ENCODE measurements around the gene C17orf107.
"Not testable (repeated sequence)": the region's sequence is repeated elsewhere in the genome, so short reads cannot be mapped to it uniquely, and the experiment has no call there.

C17orf107 gene

DNA sequence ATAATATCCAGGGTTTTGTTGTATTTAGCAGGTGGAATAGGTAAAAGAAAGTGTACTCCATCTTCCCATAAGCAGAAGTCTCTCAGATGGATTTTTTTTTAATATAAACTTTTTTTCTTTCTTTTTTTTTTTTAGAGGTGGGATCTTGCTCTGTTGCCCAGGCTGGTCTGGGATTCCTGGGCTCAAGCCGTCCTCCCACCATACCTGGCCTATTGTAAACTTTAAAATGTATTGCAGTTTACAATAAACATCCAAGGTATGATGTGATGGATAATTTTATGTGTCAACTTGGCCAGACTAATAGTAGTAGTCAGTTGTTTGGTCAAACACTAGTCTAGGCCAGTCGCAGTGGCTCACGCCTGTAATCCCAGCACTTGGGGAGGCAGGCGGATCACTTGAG, 22.0 kb downstream of the C17orf107 start:
- no peak overlapping the region for H3K4me3 Mint-ChIP-seq
- no peak for DNase-seq (ENCODE audit: low spot score)
- H3K27ac Mint-ChIP-seq, result no peak overlapping the region
- peaks cover under 1% of the 10 kb centered on the region for H3K36me3 Mint-ChIP-seq (ENCODE audit: low read depth)
- H3K9me3 Mint-ChIP-seq, result no peaks in the 10 kb centered on the region
- no peaks in the 10 kb centered on the region for H3K4me1 Mint-ChIP-seq (ENCODE audit: low read depth)
- H3K27me3 Mint-ChIP-seq (ENCODE audit: low read depth), result no peaks in the 10 kb centered on the region

GRCh38 chr17:4926577-4927335, 27.4 kb downstream of the C17orf107 start:
- not testable (repeated sequence) for H3K4me1 Mint-ChIP-seq (ENCODE audit: low read depth); DNase-seq (ENCODE audit: low spot score); H3K27me3 Mint-ChIP-seq (ENCODE audit: low read depth); H3K4me3 Mint-ChIP-seq; H3K9me3 Mint-ChIP-seq
- Mint-ChIP-seq H3K27ac (peak overlapping the region; percentile 3), H3K36me3 (ENCODE audit: low read depth) (peaks cover 22% of the 10 kb centered on the region)

DNA sequence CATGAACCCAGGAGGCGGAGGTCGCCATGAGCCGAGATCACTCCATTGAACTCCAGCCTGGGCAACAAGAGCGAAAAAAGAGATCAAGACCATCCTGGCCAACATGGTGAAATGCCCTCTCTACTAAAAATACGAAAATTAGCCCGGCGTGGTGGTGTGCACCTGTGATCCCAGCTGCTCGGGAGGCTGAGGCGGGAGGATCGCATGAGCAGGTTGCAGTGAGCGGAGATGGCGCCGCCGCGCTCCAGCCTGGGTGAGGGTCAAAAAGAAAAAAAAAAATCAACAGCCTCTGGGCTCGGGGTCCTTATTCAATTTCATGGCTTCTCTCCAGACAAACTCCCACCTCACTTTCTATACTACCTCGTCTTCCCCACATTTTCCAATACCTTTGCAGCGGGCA, 29.5 kb downstream of the C17orf107 start:
- no peaks in the 10 kb centered on the region for H3K9me3 Mint-ChIP-seq
- peaks cover 27% of the 10 kb centered on the region for H3K36me3 Mint-ChIP-seq (ENCODE audit: low read depth)
- H3K27me3 Mint-ChIP-seq (ENCODE audit: low read depth), result no peaks in the 10 kb centered on the region
- no peak overlapping the region for H3K27ac Mint-ChIP-seq
- H3K4me3 Mint-ChIP-seq, result no peak overlapping the region
- no peak for DNase-seq (ENCODE audit: low spot score)
- H3K4me1 Mint-ChIP-seq (ENCODE audit: low read depth), result peaks cover 6% of the 10 kb centered on the region

DNA sequence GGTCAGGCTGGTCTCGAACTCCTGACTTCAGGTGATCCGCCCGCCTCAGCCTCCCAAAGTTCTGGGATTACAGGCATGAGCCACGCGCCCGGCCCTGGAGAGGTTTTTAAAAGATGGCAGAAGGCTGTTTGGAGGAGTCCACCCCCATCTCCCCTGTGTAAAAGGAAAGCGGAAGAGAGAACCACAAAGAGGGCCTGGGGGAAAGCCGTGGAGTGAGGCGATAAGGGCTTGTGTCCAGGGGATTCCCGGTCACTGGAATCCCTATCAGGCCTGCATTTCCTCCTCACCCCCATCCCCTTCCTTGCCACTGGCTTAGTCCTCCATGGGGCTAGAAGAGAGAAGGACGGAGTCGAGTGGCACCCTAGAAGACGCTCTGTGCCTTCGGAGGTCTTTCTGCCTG, 32.6 kb downstream of the C17orf107 start, which contains the start of gene GP1BA:
Gene GP1BA (plus strand): TSS at position 315 of the 400 bp plus-strand sequence. CDS start 328 bp downstream, outside the sequence.
- Mint-ChIP-seq H3K4me3 (no peak within 1 kb of the TSS), H3K9me3 (no peaks in the 10 kb centered on the region), H3K4me1 (ENCODE audit: low read depth) (peaks cover 21% of the 10 kb centered on the region), H3K27me3 (ENCODE audit: low read depth) (no peaks in the 10 kb centered on the region), H3K27ac (peak within 1 kb of the TSS; percentile 15), H3K36me3 (ENCODE audit: low read depth) (peaks cover 37% of the 10 kb centered on the region)
- DNase-seq (ENCODE audit: low spot score), result no peak

- no peaks in the 10 kb centered on the region for H3K27me3 Mint-ChIP-seq (ENCODE audit: low read depth)
These were observed 33.4 kb downstream of the C17orf107 start for GRCh38 chr17:4932756-4933155.

GRCh38 chr17:4933646-4934045, 34.3 kb downstream of the C17orf107 start:
- Mint-ChIP-seq H3K9me3 (no peaks in the 10 kb centered on the region), H3K4me3 (peak overlapping the region; percentile 12)

More at GRCh38 chr17:4932756-4933155, 33.4 kb downstream of the C17orf107 start:
- Mint-ChIP-seq H3K9me3 (no peaks in the 10 kb centered on the region), H3K4me1 (ENCODE audit: low read depth) (peaks cover 21% of the 10 kb centered on the region), H3K36me3 (ENCODE audit: low read depth) (peaks cover 41% of the 10 kb centered on the region), H3K4me3 (no peak overlapping the region), H3K27ac (no peak overlapping the region)
- no peak for DNase-seq (ENCODE audit: low spot score)

GRCh38 chr17:4934173-4934979, 35.0 kb downstream of the C17orf107 start:
- Mint-ChIP-seq H3K4me3 (peak overlapping the region; percentile 12), H3K36me3 (ENCODE audit: low read depth) (peaks cover 47% of the 10 kb centered on the region), H3K27ac (peak overlapping the region; percentile 67), H3K4me1 (ENCODE audit: low read depth) (peaks cover 31% of the 10 kb centered on the region), H3K9me3 (no peaks in the 10 kb centered on the region), H3K27me3 (ENCODE audit: low read depth) (no peaks in the 10 kb centered on the region)
- no peak for DNase-seq (ENCODE audit: low spot score)

More at GRCh38 chr17:4933646-4934045, 34.3 kb downstream of the C17orf107 start:
- Mint-ChIP-seq H3K4me1 (ENCODE audit: low read depth) (peaks cover 27% of the 10 kb centered on the region), H3K27ac (peak overlapping the region; percentile 67), H3K27me3 (ENCODE audit: low read depth) (no peaks in the 10 kb centered on the region), H3K36me3 (ENCODE audit: low read depth) (peaks cover 46% of the 10 kb centered on the region)
- no peak for DNase-seq (ENCODE audit: low spot score)

GRCh38 chr17:4935650-4936049, 36.3 kb downstream of the C17orf107 start:
- Mint-ChIP-seq H3K4me1 (ENCODE audit: low read depth) (peaks cover 31% of the 10 kb centered on the region), H3K4me3 (no peak overlapping the region), H3K27me3 (ENCODE audit: low read depth) (no peaks in the 10 kb centered on the region), H3K9me3 (no peaks in the 10 kb centered on the region), H3K27ac (no peak overlapping the region), H3K36me3 (ENCODE audit: low read depth) (peaks cover 49% of the 10 kb centered on the region)
- no peak for DNase-seq (ENCODE audit: low spot score)

DNA sequence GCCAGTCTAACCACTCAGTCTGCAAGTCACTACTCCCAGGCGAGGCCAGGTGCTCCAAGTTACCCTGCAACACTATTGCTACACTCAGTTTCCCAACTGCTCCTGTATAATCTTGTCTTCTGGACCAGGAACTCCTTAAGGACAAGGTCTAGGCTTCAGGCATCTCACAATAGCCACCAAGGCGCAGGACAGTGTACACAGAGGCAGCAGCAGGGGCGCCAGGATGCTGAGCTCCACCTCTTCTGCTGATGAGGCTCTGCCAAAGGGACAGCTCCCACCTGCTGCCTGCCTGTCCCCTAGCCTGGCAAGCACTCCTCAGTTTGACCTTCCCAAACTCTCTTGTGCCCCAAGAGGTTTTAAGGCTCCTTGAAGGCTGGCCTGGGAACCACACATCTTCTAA, 37.1 kb downstream of the C17orf107 start:
- Mint-ChIP-seq H3K4me1 (ENCODE audit: low read depth) (peaks cover 33% of the 10 kb centered on the region), H3K27me3 (ENCODE audit: low read depth) (no peaks in the 10 kb centered on the region), H3K4me3 (no peak overlapping the region), H3K27ac (peak overlapping the region; percentile 47), H3K36me3 (ENCODE audit: low read depth) (peaks cover 51% of the 10 kb centered on the region), H3K9me3 (no peaks in the 10 kb centered on the region)
- no peak for DNase-seq (ENCODE audit: low spot score)

GRCh38 chr17:4937553-4937952, 38.2 kb downstream of the C17orf107 start:
- Mint-ChIP-seq H3K27ac (no peak overlapping the region), H3K9me3 (no peaks in the 10 kb centered on the region), H3K36me3 (ENCODE audit: low read depth) (peaks cover 60% of the 10 kb centered on the region)

DNA sequence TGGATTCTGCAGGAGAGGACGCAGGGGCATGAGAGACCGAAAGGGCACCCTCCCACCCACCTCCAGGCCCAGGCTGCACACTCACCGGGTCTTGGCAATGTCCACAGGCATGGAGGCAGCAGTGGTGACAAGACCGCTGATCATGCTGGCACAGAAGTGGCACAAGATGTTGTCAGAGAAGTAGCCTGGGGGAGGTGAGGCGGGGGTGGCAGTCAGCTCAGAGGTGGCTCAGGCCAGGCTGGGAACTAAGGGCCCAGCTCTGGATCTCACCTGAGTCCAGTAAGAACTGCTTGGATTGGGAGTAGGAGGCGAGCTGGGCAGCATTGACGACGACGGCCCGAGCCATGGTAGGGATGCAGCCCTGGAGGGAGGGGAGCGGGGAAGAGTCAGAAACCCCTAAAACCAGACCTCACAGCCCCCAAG, 38.7 kb downstream of the C17orf107 start:
- Mint-ChIP-seq H3K4me1 (ENCODE audit: low read depth) (peaks cover 46% of the 10 kb centered on the region), H3K9me3 (no peaks in the 10 kb centered on the region), H3K4me3 (peak overlapping the region; percentile 96), H3K27ac (peak overlapping the region; percentile 69), H3K36me3 (ENCODE audit: low read depth) (peaks cover 63% of the 10 kb centered on the region), H3K27me3 (ENCODE audit: low read depth) (no peaks in the 10 kb centered on the region)
- no peak for DNase-seq (ENCODE audit: low spot score)

More at GRCh38 chr17:4937553-4937952, 38.2 kb downstream of the C17orf107 start:
- no peak for DNase-seq (ENCODE audit: low spot score)
- Mint-ChIP-seq H3K27me3 (ENCODE audit: low read depth) (no peaks in the 10 kb centered on the region), H3K4me1 (ENCODE audit: low read depth) (peaks cover 42% of the 10 kb centered on the region), H3K4me3 (peak overlapping the region; percentile 96)

DNA sequence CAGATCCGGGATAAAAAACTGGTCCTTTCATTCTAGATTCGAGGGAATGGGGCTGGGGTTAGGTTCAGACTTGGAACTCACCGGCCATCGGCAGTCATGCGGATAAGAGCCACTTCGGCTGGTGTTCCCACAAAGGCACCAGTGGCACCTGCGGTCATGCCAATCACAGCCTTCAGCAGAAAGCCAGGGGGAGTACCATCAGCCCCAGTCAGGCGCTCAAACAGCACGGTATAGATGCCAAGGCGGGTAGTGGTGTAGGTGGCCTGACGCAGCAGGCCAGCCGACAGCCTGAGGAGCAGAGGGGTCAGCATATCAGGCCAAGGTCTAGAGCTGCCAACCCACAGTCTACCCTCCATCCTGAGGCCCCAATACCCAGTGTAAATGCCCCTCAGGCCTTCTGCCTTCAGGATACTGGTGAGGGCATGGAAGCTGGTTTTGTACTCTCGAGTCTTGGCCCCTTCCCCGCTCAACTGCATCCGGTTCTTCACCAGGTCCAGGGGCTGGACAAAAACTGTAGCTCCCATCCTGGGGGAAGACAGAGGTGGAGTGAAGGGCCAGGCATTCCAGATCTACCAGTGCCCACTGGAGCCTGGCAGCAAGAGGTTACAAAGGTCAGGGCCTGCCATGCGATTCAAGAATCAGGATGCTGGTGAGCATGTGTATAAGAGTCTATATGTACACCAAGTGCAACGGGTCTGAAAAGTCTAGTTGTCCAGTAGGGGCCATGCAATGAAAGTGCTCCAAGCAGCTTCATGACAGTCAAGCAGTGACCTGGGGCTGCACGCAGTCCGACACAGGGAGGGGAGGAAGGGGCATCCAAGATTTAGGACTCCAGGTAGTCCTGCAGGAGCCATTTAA, 39.6 kb downstream of the C17orf107 start:
- Mint-ChIP-seq H3K36me3 (ENCODE audit: low read depth) (peaks cover 67% of the 10 kb centered on the region), H3K9me3 (no peaks in the 10 kb centered on the region)

GRCh38 chr17:4939546-4939795, 40.1 kb downstream of the C17orf107 start:
- Mint-ChIP-seq H3K4me1 (ENCODE audit: low read depth) (peaks cover 48% of the 10 kb centered on the region), H3K36me3 (ENCODE audit: low read depth) (peaks cover 67% of the 10 kb centered on the region), H3K27me3 (ENCODE audit: low read depth) (no peaks in the 10 kb centered on the region), H3K27ac (peak overlapping the region; percentile 87), H3K4me3 (peak overlapping the region; percentile 96), H3K9me3 (no peaks in the 10 kb centered on the region)
- DNase-seq (ENCODE audit: low spot score), result no peak

More for the DNA sequence above, 39.6 kb downstream of the C17orf107 start:
- Mint-ChIP-seq H3K27ac (peak overlapping the region; percentile 87), H3K27me3 (ENCODE audit: low read depth) (no peaks in the 10 kb centered on the region), H3K4me3 (peak overlapping the region; percentile 96), H3K4me1 (ENCODE audit: low read depth) (peaks cover 48% of the 10 kb centered on the region)
- DNase-seq (ENCODE audit: low spot score), result no peak
